ENCODE data around the gene LMTK2.

LMTK2 gene

GRCh38 chr7:98194672-98195457 is 88.2 kb downstream of the LMTK2 start:
- no peak for TF ChIP-seq CTCF (IDR thresholded peaks at IDR 0.05; ENCODE audit: insufficient read depth, low read length, poor library complexity, severe bottlenecking)
- TF ChIP-seq EZH2phosphoT487 (conservative IDR thresholded peaks at IDR 0.05; ENCODE audit: low read length): no peak
- H3K36me3 ChIP-seq (ENCODE audit: low read length): no peaks in the 10 kb centered on the region
- no peak overlapping the region for H2AFZ ChIP-seq (ENCODE audit: low read depth, low read length, severe bottlenecking)
- no peak overlapping the region for H3K9ac ChIP-seq (ENCODE audit: low read length)
- peaks cover 13% of the 10 kb centered on the region for H4K20me1 ChIP-seq (ENCODE audit: low read depth, low read length)
- no peaks in the 10 kb centered on the region for H3K9me2 ChIP-seq (replicated peaks; ENCODE audit: insufficient read depth, low read length)
- H3K79me2 ChIP-seq (ENCODE audit: insufficient read depth, low read length): no peaks in the 10 kb centered on the region
- H3K27ac ChIP-seq (ENCODE audit: low read depth, low read length): no peak overlapping the region
- no peak overlapping the region for H3K4me2 ChIP-seq (ENCODE audit: low read depth, low read length, poor library complexity, severe bottlenecking)
- H3K27me3 ChIP-seq (ENCODE audit: low read length): no peaks in the 10 kb centered on the region
- peaks cover 10% of the 10 kb centered on the region for H3F3A ChIP-seq (ENCODE audit: insufficient read depth)
- no peaks in the 10 kb centered on the region for H3K9me3 ChIP-seq (ENCODE audit: insufficient read depth, low read length)
- no peak overlapping the region for H3K4me3 ChIP-seq (ENCODE audit: insufficient read depth, low read length, poor library complexity, severe bottlenecking)

- no peak overlapping the region for H3K9ac ChIP-seq (ENCODE audit: low read length)
- H3K27me3 ChIP-seq (ENCODE audit: low read length): no peaks in the 10 kb centered on the region
- no peak overlapping the region for H3K27ac ChIP-seq (ENCODE audit: low read depth, low read length)
- TF ChIP-seq EZH2phosphoT487 (conservative IDR thresholded peaks at IDR 0.05; ENCODE audit: low read length) (no peak), CTCF (IDR thresholded peaks at IDR 0.05; ENCODE audit: insufficient read depth, low read length, poor library complexity, severe bottlenecking) (no peak)
- no peaks in the 10 kb centered on the region for H3K9me3 ChIP-seq (ENCODE audit: insufficient read depth, low read length)
- H3F3A ChIP-seq (ENCODE audit: insufficient read depth): peaks cover 24% of the 10 kb centered on the region
- peaks cover 31% of the 10 kb centered on the region for H4K20me1 ChIP-seq (ENCODE audit: low read depth, low read length)
- H3K36me3 ChIP-seq (ENCODE audit: low read length): no peaks in the 10 kb centered on the region
- H2AFZ ChIP-seq (ENCODE audit: low read depth, low read length, severe bottlenecking): no peak overlapping the region
- no peak overlapping the region for H3K4me3 ChIP-seq (ENCODE audit: insufficient read depth, low read length, poor library complexity, severe bottlenecking)
- H3K9me2 ChIP-seq (replicated peaks; ENCODE audit: insufficient read depth, low read length): no peaks in the 10 kb centered on the region
- no peaks in the 10 kb centered on the region for H3K79me2 ChIP-seq (ENCODE audit: insufficient read depth, low read length)
- no peak overlapping the region for H3K4me2 ChIP-seq (ENCODE audit: low read depth, low read length, poor library complexity, severe bottlenecking)
These were observed 90.3 kb downstream of the LMTK2 start for GRCh38 chr7:98196706-98197605.

GRCh38 chr7:98199131-98199530 is 92.5 kb downstream of the LMTK2 start:
- Histone ChIP-seq H3K9me3 (ENCODE audit: insufficient read depth, low read length) (no peaks in the 10 kb centered on the region), H2AFZ (ENCODE audit: low read depth, low read length, severe bottlenecking) (no peak overlapping the region), H3K4me2 (ENCODE audit: low read depth, low read length, poor library complexity, severe bottlenecking) (no peak overlapping the region), H3F3A (ENCODE audit: insufficient read depth) (peaks cover 27% of the 10 kb centered on the region), H3K27ac (ENCODE audit: low read depth, low read length) (no peak overlapping the region), H3K27me3 (ENCODE audit: low read length) (no peaks in the 10 kb centered on the region), H4K20me1 (ENCODE audit: low read depth, low read length) (peaks cover 42% of the 10 kb centered on the region), H3K9ac (ENCODE audit: low read length) (no peak overlapping the region), H3K9me2 (replicated peaks; ENCODE audit: insufficient read depth, low read length) (no peaks in the 10 kb centered on the region), H3K4me3 (ENCODE audit: insufficient read depth, low read length, poor library complexity, severe bottlenecking) (no peak overlapping the region), H3K79me2 (ENCODE audit: insufficient read depth, low read length) (no peaks in the 10 kb centered on the region), H3K36me3 (ENCODE audit: low read length) (no peaks in the 10 kb centered on the region)
- TF ChIP-seq EZH2phosphoT487 (conservative IDR thresholded peaks at IDR 0.05; ENCODE audit: low read length): no peak
- TF ChIP-seq CTCF (IDR thresholded peaks at IDR 0.05; ENCODE audit: insufficient read depth, low read length, poor library complexity, severe bottlenecking): no peak

Measured in SU-DHL-6 (cell line).